ENCODE results near the gene MORC3. TPM values are rescaled to one million over a fixed set of nuclear protein-coding genes. Genes with fewer than 3 reads are reported as not detected.

The MORC3 gene
- total RNA-seq = 45.9 TPM

GRCh38 chr21:36319767-36320420 lies at the start of gene MORC3:
Gene MORC3 (plus strand): TSS chr21:36320197. CDS start chr21:36320265, 68 bp downstream.

GRCh38 chr21:36385233-36386030 lies 65.4 kb downstream of the MORC3 start, which contains the start of gene CHAF1B:
Gene CHAF1B (plus strand): TSS chr21:36385392. CDS start chr21:36386137, 745 bp downstream.

Small RNA genes within 50 kb of the gene (small RNA-seq; reads per million reads assigned to genes)
- gene ATP5MFP1 (ENCODE audit: low replicate concordance) = not detected

Other genes with a start within 250 kb of the MORC3 start
- 2.3 TPM for gene CBR3, start 185.1 kb upstream of the MORC3 start, total RNA-seq
- 12.9 TPM for gene DOP1B, start 163.4 kb upstream of the MORC3 start, total RNA-seq
- 4.7 TPM for gene CHAF1B, start 65.2 kb downstream of the MORC3 start, total RNA-seq
- 5.5 TPM for gene CLDN14, start 159.9 kb downstream of the MORC3 start, total RNA-seq

Measured in metanephros (tissue), 2 donors.